CD4-positive, alpha-beta T cell treated with Interleukin-21 for 1 hour (primary cell): ENCODE measurements around the gene TBC1D16.

Source experiments
- DNase-seq: peaks from one replicate; pipeline ENCODE4 v3.0.0-alpha.2; 2020

TBC1D16 gene

DNA sequence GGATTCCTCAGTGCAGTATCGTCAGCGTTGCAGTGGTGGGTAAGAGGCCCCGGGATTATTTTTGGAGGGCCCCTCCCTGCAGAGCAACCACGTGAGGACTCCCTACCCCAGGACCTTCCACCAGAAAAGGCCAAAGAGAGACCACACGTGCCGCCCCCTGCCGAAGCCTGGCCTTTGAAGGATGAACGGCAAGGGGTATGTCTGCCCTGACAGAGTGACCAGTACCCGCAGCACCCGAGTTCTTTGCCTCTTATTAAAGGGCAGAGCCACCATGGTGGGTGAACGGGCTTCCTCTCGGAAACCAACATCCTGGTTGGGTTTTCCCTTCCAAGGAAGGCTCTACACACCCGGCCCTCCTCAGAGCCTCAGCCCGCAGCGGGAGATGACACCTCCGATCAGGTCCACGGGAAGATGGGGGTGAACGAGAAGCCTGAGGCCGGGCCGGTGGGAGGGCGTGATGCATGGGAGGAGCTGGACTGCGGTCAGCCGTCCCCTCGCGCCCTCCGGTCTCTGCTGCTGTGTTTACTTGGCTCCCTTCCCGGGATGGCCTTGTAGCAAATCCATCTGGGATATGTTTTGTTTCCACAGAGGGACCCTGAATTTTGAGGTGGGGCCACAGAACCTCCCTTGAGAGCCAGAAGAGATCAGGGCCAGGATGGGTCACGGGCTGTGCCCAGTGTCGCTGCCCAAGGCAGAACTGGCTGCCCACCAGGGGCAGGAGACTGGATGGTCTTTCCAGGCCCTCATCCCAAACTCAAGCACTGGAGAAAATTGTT lies 49.1 kb downstream of the TBC1D16 start:
- no peak for DNase-seq

DNA sequence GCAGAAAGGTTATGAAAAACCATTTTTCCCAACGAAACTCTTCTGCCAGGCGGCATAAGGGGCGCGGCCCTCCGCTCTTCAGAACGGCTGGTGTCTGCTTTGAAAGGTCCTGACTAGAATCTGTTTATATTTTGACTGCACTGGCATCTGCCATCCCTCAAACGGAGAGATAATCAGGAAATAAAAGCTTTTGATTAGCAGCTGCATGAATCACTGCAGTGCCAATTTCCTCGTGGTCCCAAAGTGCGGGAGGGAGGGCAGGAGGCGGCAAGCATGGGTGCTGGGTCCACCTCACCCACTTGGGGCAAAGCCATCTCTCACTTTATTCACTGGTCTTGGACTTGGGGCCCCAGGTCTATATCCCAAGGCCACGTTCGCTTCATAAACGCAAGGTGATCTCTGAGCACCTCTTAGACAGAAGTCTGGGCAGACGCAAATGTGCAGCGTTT lies 49.7 kb downstream of the TBC1D16 start:
- no peak for DNase-seq

DNA sequence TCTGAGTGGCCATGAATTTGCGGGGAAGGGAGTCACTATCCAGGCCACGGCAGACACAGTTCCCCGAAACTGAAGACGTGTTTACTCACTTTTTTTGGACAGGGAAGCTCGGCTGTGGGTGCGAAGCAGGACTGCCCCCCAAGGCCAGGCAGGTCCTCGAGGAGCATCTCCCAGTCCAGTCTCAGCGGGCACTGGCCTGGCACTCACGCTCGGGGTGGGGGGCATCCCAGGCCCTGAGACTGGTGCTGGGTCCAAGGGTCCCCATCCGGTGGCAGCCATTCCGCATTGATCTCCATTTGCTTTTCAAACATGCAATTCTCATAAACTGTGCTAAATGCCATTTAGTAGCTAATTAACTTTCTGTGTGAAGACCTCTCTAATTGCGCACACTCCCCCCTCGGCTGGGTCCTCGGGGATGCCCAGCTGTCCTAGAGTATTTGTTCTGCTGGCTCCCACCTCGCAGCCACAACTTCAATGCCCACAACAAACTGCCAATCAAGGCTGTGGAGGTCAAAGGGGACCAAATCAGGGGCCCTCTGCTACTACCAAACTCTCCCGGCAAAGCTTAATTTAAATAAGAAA lies 50.2 kb downstream of the TBC1D16 start:
- DNase-seq: no peak

DNA sequence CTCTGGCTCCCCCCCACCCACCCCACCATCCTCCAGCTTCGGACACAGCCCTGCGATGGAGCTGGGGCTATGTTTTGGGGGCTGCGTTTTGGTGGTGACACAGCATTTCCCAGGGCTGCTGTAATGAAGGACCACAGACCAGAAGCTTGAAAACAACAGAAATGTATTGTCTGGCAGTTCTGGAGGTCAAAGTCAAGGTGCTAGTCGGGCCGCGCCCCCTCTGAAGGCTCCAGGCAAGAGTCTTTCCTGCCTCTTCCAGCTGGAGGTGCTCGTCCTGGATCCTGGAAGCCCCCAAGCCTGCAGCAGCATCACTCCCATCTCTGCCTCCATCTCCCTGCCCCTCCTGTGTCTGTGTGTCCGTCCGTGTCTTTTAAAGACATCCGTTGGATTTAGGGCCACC lies 50.8 kb downstream of the TBC1D16 start:
- DNase-seq: no peak

DNA sequence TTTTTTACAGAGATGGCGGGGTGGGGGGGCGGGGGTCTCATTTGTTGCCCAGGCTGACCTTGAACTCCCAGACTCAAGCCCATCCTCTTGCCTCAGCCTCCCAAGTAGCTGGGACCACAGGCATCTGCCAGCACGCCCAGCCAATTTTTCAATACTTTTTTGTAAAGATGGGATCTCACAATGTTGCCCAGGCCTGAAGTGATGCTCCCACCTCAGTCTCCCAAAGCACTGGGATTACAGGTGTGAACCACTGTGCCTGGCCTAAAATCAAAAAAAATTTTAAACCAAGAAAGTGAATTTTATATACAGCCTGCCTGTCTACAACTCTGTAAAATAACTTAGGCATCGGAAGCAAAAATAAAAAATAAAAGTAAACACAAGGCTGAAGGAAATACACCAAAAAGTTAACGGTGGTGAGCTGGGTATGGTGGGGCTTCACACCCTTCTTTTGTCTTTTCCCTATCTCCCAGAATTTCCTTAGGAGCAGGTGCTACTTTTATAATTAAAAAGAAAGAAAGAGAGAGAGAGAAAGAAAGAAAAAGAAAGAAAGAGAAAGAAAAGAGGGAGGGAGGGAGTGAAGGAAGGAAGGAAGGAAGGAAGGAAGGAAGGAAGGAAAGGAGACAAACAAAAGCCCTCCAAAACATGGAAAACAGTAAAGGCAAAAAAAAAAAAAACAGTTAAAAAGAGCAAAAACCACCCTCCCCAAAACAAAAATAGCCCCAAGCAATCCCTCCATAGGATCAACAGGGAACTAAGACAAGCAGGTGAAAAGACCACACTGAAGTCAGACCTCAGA lies 51.4 kb downstream of the TBC1D16 start:
- DNase-seq: no peak

DNA sequence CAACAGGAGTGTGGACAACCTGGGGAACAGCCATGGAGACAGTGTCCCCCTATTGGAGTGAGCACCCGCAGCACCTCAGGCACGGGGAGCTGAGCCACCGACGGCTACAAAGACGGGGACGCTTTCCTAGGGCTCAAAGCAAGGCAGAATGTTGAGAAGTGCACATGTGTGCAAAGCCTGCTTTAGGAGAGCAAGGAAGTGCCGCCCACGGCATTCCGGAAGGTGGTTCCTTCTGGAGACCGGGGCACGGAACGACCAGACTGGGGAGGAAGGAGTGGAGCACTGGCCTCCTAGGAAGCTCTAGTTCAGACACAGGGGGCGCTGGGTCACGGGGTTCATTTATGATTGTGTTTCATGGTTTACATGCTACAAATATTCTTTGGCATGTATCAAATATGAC lies 52.2 kb downstream of the TBC1D16 start:
- no peak for DNase-seq

DNA sequence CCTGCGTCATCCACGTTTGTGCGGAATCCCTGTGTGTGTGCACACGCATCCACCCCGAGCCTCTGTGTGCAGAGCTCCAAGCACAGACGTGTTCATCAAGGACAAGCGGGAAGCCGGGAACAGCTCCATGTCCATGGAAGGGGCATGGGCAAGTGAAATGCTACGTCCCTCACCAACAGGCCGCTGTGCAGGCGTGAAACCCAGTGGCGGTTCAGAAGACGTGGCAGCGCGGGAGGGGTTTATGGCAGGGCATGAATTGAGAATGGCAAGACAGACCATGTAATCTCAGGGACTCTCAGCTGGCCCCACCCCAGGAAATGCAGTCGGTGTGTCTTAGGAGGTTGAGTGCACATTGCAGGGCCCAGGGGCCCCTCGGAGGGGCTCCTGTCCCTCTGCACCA lies 52.7 kb downstream of the TBC1D16 start:
- DNase-seq: no peak

DNA sequence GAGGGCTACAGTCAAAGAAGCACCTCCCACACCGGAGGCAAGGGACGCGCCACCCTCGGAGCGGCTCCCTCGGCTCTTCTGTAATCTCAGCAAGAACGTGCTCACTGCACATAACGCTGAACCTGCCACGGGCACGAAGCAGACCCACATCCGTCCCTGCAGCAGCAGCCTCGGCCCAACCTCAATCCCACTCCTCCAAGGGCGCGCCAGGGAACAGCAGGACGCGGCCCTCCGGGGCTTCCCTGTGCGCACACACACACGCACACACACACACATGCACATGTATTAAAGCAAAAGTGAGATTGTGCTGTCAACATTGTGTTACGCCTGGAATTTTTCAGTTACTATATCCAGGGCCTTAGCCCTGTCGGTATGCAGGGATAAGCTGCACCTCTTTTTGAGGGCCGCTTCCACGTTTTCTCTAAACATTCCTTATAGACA lies 54.0 kb downstream of the TBC1D16 start:
- no peak for DNase-seq

DNA sequence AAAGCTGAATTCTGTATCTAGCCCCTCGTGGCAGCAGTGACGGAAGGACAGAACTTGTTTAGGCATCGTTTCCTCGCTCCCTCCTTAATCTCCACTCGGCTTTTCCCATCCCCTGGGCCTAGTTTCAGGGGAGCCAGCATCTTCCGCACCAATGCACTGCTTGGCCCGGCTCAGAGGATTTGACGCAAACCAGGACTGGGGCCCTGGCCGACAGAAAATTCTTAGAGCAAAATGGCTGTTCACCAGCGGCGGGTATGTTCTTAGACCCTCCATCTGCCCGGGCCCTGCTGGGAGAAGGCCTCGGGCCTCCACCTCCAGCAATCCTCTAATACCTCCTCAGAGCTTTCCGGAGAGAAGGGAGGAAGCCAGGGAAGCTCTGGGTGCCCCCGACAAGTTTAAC lies 54.6 kb downstream of the TBC1D16 start:
- DNase-seq: no peak

DNA sequence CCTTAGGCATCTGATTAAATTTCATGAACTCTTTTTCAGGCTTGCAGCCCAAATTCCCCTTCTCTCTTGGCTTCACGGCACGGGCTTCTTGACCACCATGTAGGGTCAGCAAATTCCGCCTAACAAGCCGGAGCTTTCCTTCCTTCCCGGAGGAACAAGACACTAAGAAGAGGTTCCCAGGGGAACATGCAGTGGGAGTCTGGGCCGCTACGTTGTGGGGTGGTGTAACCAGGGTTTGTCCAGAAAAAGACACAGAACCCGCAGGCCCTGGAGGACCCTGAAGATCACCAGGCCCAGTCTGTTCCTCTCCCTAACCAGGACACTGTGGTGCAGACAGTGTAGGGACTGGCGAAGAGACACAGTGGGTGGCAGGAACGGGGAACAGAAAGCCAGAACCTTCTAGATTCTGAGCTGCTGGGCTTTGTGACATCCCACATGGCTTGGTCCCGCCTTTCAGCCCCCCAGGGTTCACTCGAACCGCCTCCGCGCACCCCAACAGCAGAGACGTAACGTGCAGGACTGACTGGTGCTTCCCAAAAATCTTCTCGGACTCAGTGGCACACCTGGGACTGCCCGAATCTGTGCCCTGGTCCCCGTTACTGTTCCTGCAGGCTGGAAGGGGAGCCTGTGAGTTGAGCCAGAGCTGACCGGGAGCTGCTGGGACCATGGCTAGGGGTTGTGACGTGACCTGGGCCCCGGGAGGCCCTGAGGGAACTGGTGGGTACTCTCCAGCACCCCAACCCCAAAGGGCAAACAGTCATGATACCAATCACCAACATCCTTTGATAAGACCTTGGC lies 55.2 kb downstream of the TBC1D16 start:
- no peak for DNase-seq

DNA sequence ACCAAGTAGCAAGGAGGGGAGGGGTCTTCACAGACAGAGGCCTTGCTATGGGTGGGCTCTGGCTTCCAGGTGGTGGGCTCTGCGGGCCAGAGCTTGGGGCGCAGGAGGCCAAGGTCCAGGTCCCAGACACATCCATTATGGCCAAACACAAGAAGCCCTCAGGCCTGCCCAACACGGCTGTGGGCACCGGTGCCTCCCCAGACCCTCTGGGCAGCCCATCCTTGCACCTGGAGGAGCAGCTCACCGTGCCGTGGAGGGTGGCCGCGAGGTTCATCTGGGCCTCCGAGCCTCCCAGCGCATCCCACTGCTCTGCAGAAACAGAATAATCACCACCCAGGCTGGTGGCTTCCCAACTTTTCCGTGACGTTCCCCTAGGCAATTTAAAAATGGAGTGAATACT lies 55.9 kb downstream of the TBC1D16 start:
- DNase-seq: no peak

DNA sequence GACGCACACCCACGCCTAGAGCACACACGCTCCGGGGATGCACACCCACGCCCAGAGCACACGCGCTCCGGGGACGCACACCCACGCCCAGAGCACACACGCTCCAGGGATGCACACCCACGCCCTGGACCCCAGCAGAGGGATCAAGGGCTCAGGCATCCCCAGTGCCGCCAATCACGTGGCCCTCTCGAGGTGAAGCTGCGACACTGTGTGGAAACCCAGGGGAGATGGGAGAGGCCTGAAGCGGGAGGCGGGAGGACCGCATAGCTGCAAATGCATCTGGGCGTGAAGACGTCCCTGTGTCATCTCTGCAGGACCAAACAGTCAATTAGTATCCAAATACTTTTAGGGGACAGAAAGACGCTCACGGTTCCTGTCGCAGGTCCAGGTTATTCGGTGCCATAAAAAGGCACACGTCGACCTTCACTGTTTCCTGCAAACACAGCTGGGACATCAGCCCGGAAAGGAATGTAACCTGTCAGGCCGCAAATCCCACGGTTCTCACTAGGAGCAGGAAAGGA lies 56.4 kb downstream of the TBC1D16 start:
- DNase-seq: no peak

DNA sequence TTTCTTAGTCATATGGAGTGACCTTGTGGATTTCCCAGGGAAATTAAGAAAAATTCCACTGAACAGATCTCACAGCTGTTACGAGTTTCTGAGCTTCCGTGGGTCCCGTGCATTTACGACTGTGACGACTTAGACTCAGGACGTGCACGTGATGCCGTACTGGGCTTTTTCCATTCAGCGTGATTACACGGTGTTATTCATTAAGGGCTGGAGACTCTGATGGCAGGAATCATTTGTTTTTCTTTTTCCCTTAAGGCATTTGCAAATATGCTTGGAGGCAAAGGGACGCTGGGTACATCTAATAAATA lies 57.2 kb downstream of the TBC1D16 start:
- DNase-seq: no peak

DNA sequence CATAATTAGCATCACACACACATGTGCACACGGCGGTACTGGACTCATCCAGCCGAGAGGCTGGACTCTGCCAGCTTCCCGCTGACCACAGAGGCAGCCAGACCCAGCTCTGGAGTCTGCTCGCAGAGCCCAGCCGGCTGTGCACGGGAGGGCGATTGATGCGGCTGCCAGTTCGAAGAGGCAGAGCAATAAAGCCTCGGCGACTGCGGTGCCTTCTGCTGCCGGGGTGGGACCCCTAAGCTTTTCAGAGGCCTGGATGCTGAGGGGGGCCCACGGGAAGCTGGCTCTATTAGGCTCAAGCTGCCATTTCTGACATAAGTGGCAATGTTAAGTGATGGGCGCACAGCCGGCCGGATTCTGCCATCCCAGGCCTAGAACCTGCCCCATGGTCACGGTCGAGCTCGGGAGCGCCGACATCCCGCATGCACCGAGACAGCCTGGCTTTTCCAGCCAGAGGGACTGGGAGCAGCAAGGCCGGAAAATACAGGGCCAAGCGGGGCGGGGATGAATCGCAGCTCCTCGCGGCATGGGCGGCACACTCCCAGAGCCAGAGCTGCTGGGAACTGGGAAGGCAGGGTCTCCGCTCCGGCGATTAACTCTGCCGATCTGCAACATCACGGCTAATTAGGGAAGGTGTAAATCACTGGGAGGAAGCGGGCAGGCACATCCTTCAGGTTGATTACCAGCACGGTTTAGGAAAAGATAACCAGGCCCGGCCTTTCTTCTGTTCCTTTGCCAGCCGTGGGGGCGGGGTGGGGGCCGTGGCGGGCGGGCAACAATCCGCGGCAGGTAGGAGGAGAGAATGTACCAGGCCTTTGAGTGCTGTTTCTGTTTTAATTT lies 57.7 kb downstream of the TBC1D16 start:
- no peak for DNase-seq

DNA sequence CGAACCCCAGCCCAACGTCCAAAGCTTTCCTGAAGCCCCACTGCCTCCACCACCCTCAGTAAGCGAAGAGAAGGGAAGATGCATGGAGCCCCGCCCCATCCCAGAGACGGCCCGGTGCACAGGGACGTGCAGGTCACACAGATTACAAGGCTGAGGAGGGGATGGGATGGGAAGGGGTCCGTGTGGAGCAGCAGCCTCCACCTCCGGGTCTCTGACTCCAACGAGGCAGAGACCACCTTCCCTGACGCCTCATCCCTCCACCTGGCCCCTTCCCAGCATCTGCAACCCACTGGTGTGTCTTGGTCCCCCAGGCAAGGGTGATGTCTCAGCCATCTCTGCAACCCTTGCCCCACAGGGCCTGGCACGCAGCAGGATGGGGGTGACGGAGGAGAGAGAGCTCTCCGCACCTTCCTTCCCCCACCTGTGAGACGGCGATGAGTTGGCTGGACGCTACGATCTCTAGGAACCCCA lies 58.5 kb downstream of the TBC1D16 start:
- DNase-seq: no peak

DNA sequence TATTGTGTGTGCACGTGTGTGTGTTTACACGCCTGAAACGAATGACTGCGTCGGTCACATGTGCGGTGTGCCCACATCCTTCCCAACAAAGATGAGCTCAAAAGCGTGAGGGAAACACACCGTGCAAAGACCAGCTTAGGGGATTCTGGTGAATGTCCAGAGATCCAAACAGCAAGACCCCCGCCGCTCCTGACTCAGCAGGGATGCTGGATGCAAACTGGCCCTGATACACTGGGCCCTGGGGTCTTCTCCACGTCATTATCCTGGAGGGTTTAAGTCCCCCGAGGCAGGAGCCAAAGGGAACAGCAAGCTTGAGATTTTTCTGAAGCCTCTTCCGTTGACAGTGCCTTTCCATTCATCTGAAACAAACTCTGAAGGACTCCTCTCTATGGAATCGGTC lies 59.2 kb downstream of the TBC1D16 start:
- no peak for DNase-seq

DNA sequence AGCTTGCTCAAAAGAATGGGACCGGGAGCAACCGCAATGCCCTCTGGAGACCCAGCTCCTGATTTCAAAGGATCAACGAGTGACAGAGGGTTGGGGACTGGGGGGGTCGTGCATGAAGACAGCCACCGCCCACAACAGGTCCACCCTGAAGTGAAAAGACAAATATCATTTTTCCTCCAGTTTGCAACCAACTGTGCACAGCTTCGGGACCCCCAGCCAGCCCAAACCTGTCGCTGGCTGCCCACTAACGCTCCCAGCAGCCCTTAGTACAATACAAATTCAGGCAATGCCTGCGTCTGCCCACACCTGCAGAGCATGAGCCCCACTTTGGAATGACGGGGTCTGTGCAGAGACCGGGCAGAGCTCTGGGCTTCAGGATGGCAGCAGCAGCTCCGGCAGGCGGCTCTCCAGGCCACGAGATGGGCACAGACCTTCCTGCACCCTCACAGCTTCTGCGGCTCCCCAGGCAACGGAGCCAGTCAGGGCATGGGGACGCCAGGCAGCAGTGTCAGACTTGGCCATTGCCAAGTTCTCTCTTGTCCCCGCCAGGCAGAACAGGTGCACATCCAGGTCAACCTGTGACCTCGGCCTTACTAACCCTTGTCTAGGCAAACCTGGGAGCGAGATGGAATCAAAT lies 60.1 kb downstream of the TBC1D16 start:
- no peak for DNase-seq

DNA sequence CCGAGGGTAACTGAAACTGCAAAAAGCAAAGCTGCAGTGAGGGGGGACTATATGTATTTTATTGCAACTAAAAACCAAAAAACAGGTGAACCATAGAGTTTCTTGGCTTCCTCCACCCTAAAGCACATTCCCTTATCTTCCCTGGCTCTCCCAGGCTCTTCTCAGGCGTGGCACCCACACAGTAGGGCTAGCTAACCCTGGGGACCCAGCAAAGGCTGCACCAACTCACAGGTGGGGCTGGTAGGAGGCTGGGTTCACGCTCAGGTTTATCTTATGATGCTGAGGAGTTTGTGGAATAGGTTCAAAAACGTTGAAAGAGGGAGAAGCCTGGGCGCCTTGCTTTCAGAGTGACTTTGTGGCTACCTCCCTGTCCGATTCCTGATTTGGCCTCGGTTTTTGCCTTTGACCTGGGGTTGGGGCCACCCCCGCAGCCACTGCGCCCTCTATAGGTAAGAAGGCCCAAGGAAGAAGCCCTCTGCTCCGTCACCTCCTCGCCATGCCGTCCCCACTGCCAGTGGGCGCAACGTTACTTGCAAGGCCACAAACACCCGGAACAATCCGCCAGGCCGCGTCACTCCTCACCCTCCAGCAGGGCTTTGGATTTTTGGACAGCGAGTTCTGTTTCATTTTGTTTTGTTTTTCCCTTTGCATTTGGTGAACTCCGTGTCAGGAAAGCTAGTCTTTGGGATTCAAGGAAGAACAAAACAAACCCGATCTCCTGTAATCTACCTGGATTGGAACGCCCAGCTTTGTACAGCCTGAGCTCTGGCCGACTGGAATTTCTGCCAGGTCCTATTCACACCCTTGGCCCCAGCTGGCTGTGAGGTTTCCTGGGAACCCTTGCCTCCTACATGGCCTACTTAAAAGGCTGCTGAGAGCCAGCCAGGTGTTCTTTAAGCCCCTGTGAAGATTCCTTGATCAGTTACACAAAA lies 60.8 kb downstream of the TBC1D16 start:
- DNase-seq: no peak

DNA sequence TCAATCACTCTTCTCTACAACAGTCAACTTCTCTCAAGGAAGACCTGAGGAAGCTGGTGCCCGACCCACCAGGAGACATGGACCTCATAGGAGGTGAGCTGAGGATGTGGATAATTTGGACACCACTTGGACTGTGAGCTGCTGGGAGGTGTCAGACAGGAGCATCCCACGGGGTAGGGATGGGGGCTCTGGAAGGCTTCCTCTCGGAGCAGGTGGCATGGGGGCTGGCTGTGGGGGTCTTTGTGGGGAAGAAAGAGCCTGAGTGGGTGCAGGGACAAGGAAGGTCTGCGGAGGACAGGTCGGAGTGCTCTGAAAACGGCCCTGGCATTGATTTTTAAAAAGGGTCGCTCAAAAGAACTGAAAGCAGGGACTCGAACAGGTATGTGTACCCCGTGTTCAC lies 64.0 kb downstream of the TBC1D16 start:
- no peak for DNase-seq

DNA sequence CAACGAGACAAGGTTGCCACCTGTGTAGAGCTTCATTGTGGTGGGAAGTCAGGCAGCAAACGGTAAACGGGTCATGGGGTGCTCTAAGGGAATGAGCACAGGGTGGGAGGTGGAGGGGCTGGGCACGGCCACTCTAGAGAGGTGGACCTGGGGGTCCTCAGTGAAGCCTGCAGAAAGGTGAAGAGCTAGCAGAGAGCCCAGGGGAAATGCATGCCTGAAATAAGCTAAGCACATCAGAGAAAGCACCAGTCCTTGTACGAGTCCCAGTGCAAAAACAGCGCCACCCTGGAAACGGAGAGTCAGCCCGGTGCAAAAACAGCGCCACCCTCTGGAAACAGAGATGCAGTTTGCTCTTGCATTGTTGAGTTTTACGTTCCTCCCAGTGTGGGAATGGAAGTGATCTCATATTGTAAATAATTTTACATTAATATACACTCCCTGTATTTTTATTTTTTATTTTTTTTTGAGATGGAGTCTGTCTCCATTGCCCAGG lies 65.0 kb downstream of the TBC1D16 start:
- DNase-seq: peak; percentile 4
